ENCODE data around the gene RGS6. TPM values are rescaled to one million over a fixed set of nuclear protein-coding genes. Genes with fewer than 3 reads are reported as not detected.
"Not testable (repeated sequence)": the region's sequence is repeated elsewhere in the genome, so short reads cannot be mapped to it uniquely, and the experiment has no call there.

RGS6 gene
- total RNA-seq, 2 donors from 2014 or later = 3.2 TPM; not detected in 1

DNA sequence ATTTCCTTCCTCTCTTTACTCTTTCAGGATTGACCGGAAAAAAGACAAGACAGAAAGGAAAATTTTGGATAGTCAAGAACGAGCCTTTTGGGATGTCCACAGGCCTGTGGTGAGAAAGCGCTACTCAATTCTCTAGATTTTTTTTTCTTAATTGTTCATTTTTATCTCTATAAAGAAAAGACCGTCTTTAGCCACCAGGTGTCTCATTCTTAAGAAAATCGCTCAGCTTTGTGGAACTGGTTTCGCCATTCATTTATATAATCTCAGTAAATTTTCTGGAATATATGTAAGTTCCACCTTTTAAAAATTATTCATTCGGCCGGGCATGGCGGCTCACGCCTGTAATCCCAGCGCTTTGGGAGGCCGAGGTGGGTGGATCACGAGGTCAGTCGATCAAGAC lies 540.6 kb downstream of the RGS6 start:
- intact Hi-C loops (cut with DNase I) = no loop called here
- DNase-seq (ENCODE audit: low spot score) = no peak
- Histone ChIP-seq H3K9me3 (no peaks in the 10 kb centered on the region), H3K4me3 (no peak overlapping the region), H3K27ac (no peak overlapping the region), H3K4me1 (replicated peaks) (no peaks in the 10 kb centered on the region), H3K27me3 (replicated peaks; ENCODE audit: insufficient read depth) (no peaks in the 10 kb centered on the region), H3K36me3 (no peaks in the 10 kb centered on the region)
- WGBS = 92% methylated on average over 14 of the region's 14 CpGs
- TF ChIP-seq POLR2AphosphoS5 (IDR thresholded peaks at IDR 0.05) = no peak
- TF ChIP-seq, protein P1, sequence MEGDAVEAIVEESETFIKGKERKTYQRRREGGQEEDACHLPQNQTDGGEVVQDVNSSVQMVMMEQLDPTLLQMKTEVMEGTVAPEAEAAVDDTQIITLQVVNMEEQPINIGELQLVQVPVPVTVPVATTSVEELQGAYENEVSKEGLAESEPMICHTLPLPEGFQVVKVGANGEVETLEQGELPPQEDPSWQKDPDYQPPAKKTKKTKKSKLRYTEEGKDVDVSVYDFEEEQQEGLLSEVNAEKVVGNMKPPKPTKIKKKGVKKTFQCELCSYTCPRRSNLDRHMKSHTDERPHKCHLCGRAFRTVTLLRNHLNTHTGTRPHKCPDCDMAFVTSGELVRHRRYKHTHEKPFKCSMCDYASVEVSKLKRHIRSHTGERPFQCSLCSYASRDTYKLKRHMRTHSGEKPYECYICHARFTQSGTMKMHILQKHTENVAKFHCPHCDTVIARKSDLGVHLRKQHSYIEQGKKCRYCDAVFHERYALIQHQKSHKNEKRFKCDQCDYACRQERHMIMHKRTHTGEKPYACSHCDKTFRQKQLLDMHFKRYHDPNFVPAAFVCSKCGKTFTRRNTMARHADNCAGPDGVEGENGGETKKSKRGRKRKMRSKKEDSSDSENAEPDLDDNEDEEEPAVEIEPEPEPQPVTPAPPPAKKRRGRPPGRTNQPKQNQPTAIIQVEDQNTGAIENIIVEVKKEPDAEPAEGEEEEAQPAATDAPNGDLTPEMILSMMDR (IDR thresholded peaks at IDR 0.05) = no peak
- TF ChIP-seq POLR2A (IDR thresholded peaks at IDR 0.05) = no peak

DNA sequence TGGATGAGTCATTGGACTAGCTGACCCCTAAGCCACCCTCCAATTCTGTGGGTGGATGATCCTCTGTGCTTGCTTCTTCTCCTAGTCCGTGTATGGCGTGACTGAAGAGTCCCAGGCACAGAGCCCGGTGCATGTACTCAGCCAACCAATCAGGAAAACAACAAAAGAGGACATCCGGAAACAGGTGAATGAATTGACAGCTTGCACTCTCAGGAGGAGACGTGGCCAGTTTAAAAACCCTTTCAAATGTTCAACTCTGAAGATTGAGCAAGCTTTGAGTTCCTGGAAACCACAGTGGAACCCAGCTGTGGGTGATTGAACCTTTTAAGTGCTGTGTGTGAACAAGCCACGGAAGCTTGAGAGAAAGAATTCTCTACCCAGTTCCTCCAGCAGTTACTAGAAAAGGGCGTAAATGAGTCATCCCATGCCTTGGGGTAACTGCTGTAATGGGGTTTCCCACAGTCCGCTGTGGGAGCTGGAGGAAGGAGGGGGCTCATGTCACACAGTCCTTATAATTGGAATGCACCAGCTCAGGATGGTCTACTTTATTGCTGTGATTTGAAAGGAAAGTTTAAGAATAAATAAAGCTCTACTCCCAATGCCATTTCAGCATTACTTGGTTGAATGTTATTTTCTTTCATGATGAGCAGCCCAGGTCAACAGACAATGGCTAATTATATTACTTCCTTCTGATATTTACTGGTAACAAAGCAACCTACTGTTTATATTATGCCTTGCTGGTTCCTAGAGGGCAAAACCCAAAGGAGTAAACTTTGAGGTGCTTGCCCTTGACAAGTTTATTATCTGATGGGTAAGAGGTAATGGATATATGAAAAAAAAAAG lies 544.6 kb downstream of the RGS6 start:
- Histone ChIP-seq H3K36me3 (no peaks in the 10 kb centered on the region), H3K9me3 (no peaks in the 10 kb centered on the region), H3K4me3 (no peak overlapping the region), H3K4me1 (replicated peaks) (no peaks in the 10 kb centered on the region), H3K27ac (no peak overlapping the region), H3K27me3 (replicated peaks; ENCODE audit: insufficient read depth) (peaks cover 6% of the 10 kb centered on the region)
- intact Hi-C loops (cut with DNase I) = no loop called here
- DNase-seq (ENCODE audit: low spot score) = no peak
- no peak for TF ChIP-seq POLR2A (IDR thresholded peaks at IDR 0.05)
- no peak for TF ChIP-seq POLR2AphosphoS5 (IDR thresholded peaks at IDR 0.05)
- TF ChIP-seq, protein P1 (IDR thresholded peaks at IDR 0.05) = no peak
- 35% methylated on average over 8 of the region's 8 CpGs for WGBS

DNA sequence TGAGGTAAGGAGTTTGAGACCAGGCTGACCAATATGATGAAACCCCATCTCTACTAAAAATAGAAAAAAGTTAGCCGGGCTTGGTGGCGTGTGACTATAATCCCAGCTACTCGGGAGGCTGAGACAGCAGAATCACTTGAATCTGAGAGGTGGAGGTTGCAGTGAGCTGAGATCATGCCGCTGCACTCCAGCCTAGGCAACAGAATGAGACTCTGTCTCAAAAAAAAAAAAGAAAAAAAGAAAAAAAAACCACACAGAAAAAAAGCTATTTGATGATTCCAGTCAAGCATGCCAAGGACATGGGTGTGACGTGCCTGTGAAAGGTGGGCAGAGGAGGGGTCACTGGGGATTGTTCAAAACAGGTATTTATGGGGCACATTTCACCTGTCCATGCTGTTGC lies 545.3 kb downstream of the RGS6 start:
- WGBS = 40% methylated on average over 5 of the region's 5 CpGs
- H3K4me3 ChIP-seq; H3K27ac ChIP-seq; H3K9me3 ChIP-seq; H3K4me1 ChIP-seq (replicated peaks); H3K27me3 ChIP-seq (replicated peaks; ENCODE audit: insufficient read depth); DNase-seq (ENCODE audit: low spot score); intact Hi-C loops (cut with DNase I); H3K36me3 ChIP-seq: not testable (repeated sequence)

DNA sequence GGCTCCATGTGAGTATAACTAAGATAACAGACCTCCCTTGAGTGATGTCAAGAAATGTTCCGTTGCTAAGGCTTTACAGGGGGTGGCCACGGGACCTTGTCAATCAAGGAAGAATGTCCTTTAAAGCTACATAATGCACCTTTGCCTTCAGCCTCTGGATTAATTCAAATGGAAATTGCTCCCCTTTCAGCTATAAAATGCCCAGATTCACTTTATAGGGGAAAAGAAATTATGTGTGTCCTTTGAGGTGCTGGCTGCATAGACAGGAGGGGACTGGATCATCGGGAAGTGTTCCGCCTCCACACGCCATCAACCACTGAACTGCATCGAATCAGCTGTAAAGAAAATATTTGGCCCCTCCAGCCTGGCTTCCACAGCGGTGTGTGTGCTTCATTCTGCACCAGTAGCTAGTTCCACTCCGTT lies 546.3 kb downstream of the RGS6 start:
- DNase-seq (ENCODE audit: low spot score) = no peak
- 43% methylated on average over 8 of the region's 8 CpGs for WGBS
- intact Hi-C loops (cut with DNase I) = no loop called here

DNA sequence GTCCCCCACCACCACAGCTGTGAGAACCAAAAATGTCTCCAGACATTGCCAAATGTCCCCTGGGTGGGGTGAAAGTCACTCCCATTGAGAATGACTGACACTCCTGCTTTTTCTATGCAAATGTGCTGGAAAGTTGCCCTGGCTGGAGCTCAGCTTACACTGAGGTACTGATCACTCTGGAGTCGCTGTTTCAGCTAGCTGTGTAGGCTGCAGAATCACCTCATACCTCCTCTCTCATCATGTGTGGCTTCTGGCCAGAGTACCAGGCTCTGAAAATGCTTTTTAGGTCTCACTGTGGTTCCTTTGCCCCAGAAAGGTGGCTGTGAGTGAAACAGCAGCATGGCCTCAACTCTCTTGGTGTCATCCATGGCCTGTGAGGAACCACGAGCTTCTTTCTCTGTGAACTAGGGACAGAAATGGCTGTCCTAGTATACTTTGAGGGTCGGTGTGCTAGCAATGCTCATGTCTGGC lies 547.3 kb downstream of the RGS6 start:
- WGBS = 56% methylated on average over 3 of the region's 3 CpGs
- H3K4me3 ChIP-seq = no peak overlapping the region
- H3K36me3 ChIP-seq = no peaks in the 10 kb centered on the region
- TF ChIP-seq POLR2A (IDR thresholded peaks at IDR 0.05) (no peak), POLR2AphosphoS5 (IDR thresholded peaks at IDR 0.05) (no peak)
- TF ChIP-seq, protein P1 (IDR thresholded peaks at IDR 0.05) = no peak
- peaks cover 6% of the 10 kb centered on the region for H3K27me3 ChIP-seq (replicated peaks; ENCODE audit: insufficient read depth)
- H3K27ac ChIP-seq = no peak overlapping the region
- no peak for DNase-seq (ENCODE audit: low spot score)
- intact Hi-C loops (cut with DNase I) = no loop called here
- H3K4me1 ChIP-seq (replicated peaks) = no peaks in the 10 kb centered on the region
- no peaks in the 10 kb centered on the region for H3K9me3 ChIP-seq

More for the DNA sequence above, 546.3 kb downstream of the RGS6 start:
- H3K36me3 ChIP-seq = no peaks in the 10 kb centered on the region
- no peaks in the 10 kb centered on the region for H3K9me3 ChIP-seq
- TF ChIP-seq, protein P1 (IDR thresholded peaks at IDR 0.05) = no peak
- TF ChIP-seq POLR2A (IDR thresholded peaks at IDR 0.05) (no peak), POLR2AphosphoS5 (IDR thresholded peaks at IDR 0.05) (no peak)
- H3K4me3 ChIP-seq = no peak overlapping the region
- no peaks in the 10 kb centered on the region for H3K4me1 ChIP-seq (replicated peaks)
- no peak overlapping the region for H3K27ac ChIP-seq
- H3K27me3 ChIP-seq (replicated peaks; ENCODE audit: insufficient read depth) = peaks cover 6% of the 10 kb centered on the region
